Prostate gland (tissue), 2 donors: Measurements from ENCODE around the gene KLF13. TPM values are rescaled to one million over a fixed set of nuclear protein-coding genes. Genes with fewer than 3 reads are reported as not detected.

Source experiments
- DNase-seq: peaks from one replicate; pipeline ENCODE4 v3.0.0-alpha.2; 2019; ENCODE audit warnings: low spot score
- H3K27ac ChIP-seq, 2 donors: fragments of 200-600 bp; sonication (generic); 2 replicates each; pipeline ENCODE4 v1.5.1; 2017 to 2019
- H3K27me3 ChIP-seq: fragments of 200-600 bp; sonication (generic); replicated peaks from 2 replicates; pipeline ENCODE4 v1.5.1; 2019; ENCODE audit not compliant: insufficient read depth
- H3K36me3 ChIP-seq, 2 donors: fragments of 200-600 bp; sonication (generic); 1 replicate in 1 of 2; 2 replicates in 1 of 2; pipeline versions ENCODE4 v1.5.1 to v1.8.1; 2017 to 2019
- H3K4me1 ChIP-seq: fragments of 200-600 bp; sonication (generic); replicated peaks from 2 replicates; pipeline ENCODE4 v1.5.1; 2019
- H3K4me3 ChIP-seq, 2 donors: fragments of 200-600 bp; sonication (generic); 2 replicates each; pipeline ENCODE4 v1.5.1; 2017 to 2019
- H3K9me3 ChIP-seq: fragments of 200-600 bp; sonication (generic); 2 replicates; pipeline ENCODE4 v1.5.1; 2017
- POLR2A ChIP-seq: fragments of 450-650 bp; IDR thresholded peaks from one replicate; pipeline ENCODE4 v1.6.1; 2016; ENCODE audit warnings: antibody characterized with exemption, mild to moderate bottlenecking
- POLR2AphosphoS5 ChIP-seq: sonication (generic); formaldehyde crosslinking; IDR thresholded peaks from one replicate; pipeline ENCODE4 v1.6.1; 2017; ENCODE audit warnings: antibody characterized with exemption
- WGBS: methylation state at CpG from one replicate; pipeline ENCODE4 v1.1.5; 2018; 5-methylcytosine and 5-hydroxymethylcytosine counted together
- intact Hi-C: fragments of 100-400 bp; cut with DNase I; formaldehyde crosslinking; loops from one replicate; pipeline ENCODE4 v1.14.2; 2022
- total RNA-seq, 2 donors: library from RNA; depleted of rRNA; stranded (reverse); fragments of >200 nt; gene quantifications; one replicate each; pipeline ENCODE4 v1.1.0, GENCODE V29; 2016
- TF ChIP-seq, protein P1 (sequence below), 4 experiments: fragments of 200-600 bp in 2 of 4; fragments of 450-650 bp in 2 of 4; sonication (generic) in 2 of 4; IDR thresholded peaks; 1 replicate in 3 of 4; 2 replicates in 1 of 4; pipeline ENCODE4 v1.5.1; 2016 to 2019; ENCODE audit warnings: antibody characterized with exemption in 4 of 4, mild to moderate bottlenecking in 2 of 4, moderate library complexity in 2 of 4

KLF13 gene
- total RNA-seq, 2 donors from 2014 or later, result 16.6 to 56.5 TPM

DNA sequence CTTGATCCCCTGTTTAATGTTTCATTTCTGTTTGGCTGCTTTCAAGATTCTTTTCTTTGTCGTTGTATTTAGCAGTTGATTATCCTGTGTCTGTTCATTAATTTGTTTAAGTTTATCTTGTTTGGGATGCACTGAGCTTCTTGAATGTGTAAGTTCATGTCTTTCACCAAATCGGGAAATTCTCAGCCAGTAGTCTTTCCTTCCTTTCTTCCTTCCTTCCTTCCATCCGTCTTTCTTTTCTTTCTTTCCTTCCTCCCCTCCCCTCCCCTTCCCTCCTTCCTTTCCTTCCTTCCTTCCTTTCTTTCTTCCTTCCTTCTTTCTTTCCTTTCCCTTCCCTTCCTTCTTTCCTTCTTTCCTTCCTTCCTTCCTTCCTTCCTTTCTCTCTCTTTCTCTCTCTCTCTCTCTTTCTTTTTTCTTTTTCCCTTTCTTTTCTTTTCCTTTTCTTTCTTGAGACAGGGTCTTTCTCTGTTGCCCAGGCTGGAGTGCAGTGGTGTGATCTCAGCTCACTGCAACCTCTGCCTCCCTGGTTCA, 35.5 kb upstream of the KLF13 start:
- Histone ChIP-seq H3K4me1 (no peaks in the 10 kb centered on the region), H3K9me3 (no peaks in the 10 kb centered on the region), H3K27ac (no peak overlapping the region), H3K36me3 (no peaks in the 10 kb centered on the region), H3K4me3 (no peak overlapping the region), H3K27me3 (no peaks in the 10 kb centered on the region)
- intact Hi-C loops, result no loop called here
- DNase-seq, result no peak
- TF ChIP-seq POLR2A (no peak), POLR2AphosphoS5 (no peak)
- TF ChIP-seq, protein P1, sequence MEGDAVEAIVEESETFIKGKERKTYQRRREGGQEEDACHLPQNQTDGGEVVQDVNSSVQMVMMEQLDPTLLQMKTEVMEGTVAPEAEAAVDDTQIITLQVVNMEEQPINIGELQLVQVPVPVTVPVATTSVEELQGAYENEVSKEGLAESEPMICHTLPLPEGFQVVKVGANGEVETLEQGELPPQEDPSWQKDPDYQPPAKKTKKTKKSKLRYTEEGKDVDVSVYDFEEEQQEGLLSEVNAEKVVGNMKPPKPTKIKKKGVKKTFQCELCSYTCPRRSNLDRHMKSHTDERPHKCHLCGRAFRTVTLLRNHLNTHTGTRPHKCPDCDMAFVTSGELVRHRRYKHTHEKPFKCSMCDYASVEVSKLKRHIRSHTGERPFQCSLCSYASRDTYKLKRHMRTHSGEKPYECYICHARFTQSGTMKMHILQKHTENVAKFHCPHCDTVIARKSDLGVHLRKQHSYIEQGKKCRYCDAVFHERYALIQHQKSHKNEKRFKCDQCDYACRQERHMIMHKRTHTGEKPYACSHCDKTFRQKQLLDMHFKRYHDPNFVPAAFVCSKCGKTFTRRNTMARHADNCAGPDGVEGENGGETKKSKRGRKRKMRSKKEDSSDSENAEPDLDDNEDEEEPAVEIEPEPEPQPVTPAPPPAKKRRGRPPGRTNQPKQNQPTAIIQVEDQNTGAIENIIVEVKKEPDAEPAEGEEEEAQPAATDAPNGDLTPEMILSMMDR (IDR thresholded peaks at IDR 0.05), result no peak
- 81% methylated on average over 3 of the region's 3 CpGs for WGBS

DNA sequence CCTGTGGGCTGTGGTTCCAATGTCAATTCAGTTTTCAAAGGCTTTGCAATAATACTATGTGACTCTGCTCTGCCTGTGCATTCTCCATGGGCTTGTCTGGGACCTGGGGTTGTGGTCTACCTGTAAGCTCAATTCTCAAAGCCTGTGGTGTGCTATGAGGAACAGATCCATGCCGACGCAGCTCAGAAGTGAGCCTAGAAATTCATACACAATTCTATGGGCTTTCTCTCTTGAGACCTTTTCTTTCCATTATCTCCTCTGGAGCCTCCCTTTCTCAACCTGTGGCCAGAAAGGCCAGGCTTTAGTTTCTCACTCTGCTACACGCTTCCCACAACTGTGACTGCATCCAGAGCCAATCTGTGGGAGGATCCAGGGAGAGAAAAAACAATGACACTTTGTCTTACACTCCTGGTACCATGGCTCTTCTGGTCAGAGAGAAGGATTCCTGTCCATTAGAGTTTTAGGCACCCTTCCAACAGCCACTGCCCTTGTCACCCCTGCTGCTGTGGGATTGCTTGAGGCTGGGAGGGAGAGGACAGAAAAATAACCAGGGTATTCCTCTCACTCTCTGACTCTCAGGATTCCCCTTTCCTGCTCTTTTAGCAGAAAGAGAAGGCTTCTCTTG, 34.1 kb upstream of the KLF13 start:
- no peaks in the 10 kb centered on the region for H3K27me3 ChIP-seq
- intact Hi-C loops, result no loop called here
- no peaks in the 10 kb centered on the region for H3K9me3 ChIP-seq
- no peak overlapping the region for H3K27ac ChIP-seq
- no peaks in the 10 kb centered on the region for H3K36me3 ChIP-seq
- no peaks in the 10 kb centered on the region for H3K4me1 ChIP-seq
- whole genome bisulfite sequencing, result 68% methylated on average over 3 of the region's 3 CpGs
- H3K4me3 ChIP-seq, result no peak overlapping the region
- no peak for TF ChIP-seq POLR2AphosphoS5
- no peak for DNase-seq

DNA sequence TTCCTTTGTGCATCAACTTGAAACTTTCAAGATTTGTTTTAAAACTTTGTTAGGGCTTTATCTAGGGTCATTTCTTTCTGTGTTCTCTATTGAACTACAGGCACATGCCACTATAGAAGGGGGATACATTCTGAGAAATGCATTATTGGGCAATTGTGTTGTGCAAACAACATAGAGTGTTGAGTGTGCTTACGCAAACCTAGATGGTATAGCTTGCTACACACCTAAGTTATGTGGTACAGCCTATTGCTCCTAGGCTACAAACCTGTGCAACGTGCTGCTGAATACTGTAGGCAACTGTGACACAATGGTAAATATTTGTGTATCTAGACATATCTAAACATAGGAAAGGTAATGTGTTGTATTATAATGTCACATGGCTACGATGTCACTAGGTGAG, 33.0 kb upstream of the KLF13 start:
- H3K9me3 ChIP-seq, result no peaks in the 10 kb centered on the region
- no peaks in the 10 kb centered on the region for H3K4me1 ChIP-seq
- H3K27me3 ChIP-seq, result no peaks in the 10 kb centered on the region
- WGBS, result 83% methylated on average over 3 of the region's 3 CpGs
- intact Hi-C loops, result no loop called here
- no peak for DNase-seq
- no peak overlapping the region for H3K4me3 ChIP-seq
- TF ChIP-seq POLR2AphosphoS5 (no peak), POLR2A (no peak)
- TF ChIP-seq, protein P1 (IDR thresholded peaks at IDR 0.05), result no peak
- H3K36me3 ChIP-seq, result no peaks in the 10 kb centered on the region
- no peak overlapping the region for H3K27ac ChIP-seq

DNA sequence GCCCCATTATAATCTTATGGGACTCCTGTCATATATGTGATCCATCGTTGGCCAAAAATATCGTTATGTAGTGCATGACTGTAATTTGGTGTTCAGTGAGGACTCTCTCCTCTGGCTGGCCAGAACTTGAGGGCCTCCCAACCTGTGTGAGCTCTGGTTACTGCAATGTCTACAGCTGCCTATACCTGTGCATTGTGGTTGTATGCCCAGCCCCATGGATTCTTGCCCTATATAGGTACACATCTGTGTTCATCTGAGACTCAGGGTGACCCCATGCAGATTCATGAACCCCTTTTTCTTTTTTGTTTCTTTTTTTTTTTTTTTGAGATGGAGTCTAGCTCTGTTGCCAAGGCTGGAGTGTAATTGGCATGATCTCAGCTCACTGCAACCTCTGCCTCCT, 32.6 kb upstream of the KLF13 start:
- TF ChIP-seq POLR2A (no peak), POLR2AphosphoS5 (no peak)
- TF ChIP-seq, protein P1 (IDR thresholded peaks at IDR 0.05), result no peak
- Histone ChIP-seq H3K4me1 (no peaks in the 10 kb centered on the region), H3K27ac (no peak overlapping the region), H3K4me3 (no peak overlapping the region), H3K36me3 (no peaks in the 10 kb centered on the region), H3K9me3 (no peaks in the 10 kb centered on the region), H3K27me3 (no peaks in the 10 kb centered on the region)
- intact Hi-C loops, result no loop called here
- WGBS, result 100% methylated on average over 2 of the region's 2 CpGs
- DNase-seq, result no peak

DNA sequence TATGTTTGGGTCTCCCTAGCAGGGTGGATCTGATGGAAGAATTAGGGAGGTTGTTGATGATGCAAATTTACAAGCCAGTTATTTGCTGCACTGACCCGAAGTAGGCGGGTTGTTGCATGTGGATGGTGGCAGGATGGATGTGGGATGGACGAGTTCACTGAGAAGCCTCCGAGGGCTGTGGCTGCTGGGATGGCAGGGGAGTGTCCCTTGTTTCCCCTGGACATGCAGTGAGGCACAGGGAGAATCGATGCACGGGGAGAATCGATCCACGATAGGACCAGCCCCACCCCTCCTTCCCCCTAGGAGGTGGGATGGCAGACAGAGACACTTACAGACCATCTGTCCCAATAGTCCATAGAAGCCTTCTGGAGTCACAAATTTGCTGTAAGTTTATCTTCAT, 31.0 kb upstream of the KLF13 start:
- H3K4me1 ChIP-seq, result no peaks in the 10 kb centered on the region
- 65% methylated on average over 8 of the region's 8 CpGs for WGBS
- no peak for TF ChIP-seq POLR2AphosphoS5
- TF ChIP-seq POLR2A, result no peak
- TF ChIP-seq, protein P1 (IDR thresholded peaks at IDR 0.05), result no peak
- H3K9me3 ChIP-seq, result no peaks in the 10 kb centered on the region
- intact Hi-C loops, result no loop called here
- no peaks in the 10 kb centered on the region for H3K27me3 ChIP-seq
- no peaks in the 10 kb centered on the region for H3K36me3 ChIP-seq
- no peak overlapping the region for H3K4me3 ChIP-seq
- H3K27ac ChIP-seq, result no peak overlapping the region
- peak; percentile 2 for DNase-seq
